ENCODE data around the gene RTEL1. TPM values are rescaled to one million over a fixed set of nuclear protein-coding genes. Genes with fewer than 3 reads are reported as not detected.

Gene RTEL1
- polyA plus RNA-seq, 1 donor from 2014 or later, result 29.2 TPM

DNA sequence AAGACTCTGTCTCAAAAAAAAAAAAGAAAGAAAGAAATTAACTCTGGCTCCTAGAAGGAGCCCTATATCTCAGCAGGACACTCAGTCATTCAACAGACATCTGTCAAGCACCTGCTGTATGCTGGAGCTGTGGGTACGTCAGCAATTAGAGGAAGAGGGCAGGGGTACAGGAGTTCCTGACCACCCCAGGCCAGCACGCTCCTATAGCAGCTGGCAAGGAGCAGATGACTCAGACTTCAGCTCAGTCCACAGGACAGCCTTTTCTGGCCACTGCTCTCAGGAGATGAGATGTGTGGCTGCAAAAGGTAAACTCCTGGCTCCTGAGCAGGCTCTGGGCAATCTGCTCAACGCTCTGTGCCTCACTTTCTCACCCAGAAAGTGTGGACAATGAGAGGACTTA, 1.7 kb upstream of the RTEL1 start:
- Histone ChIP-seq H3K9ac (ENCODE audit: low read length) (no peak overlapping the region), H3K4me2 (ENCODE audit: low read length) (no peak overlapping the region), H3K9me2 (ENCODE audit: insufficient read depth, low read length) (no peaks in the 10 kb centered on the region), H3K27me3 (ENCODE audit: insufficient read depth, low read depth, low read length) (no peaks in the 10 kb centered on the region), H2AFZ (ENCODE audit: low read depth, low read length) (no peak overlapping the region), H3F3A (ENCODE audit: insufficient read depth, low read length, poor library complexity, severe bottlenecking) (no peaks in the 10 kb centered on the region), H3K79me2 (replicated peaks; ENCODE audit: insufficient read depth, low read length) (peaks cover 12% of the 10 kb centered on the region), H4K20me1 (ENCODE audit: insufficient read depth) (peaks cover 8% of the 10 kb centered on the region), H3K4me3 (ENCODE audit: low read length) (no peak overlapping the region), H3K27ac (ENCODE audit: low read length) (no peak overlapping the region), H3K36me3 (ENCODE audit: insufficient read depth, low read length) (no peaks in the 10 kb centered on the region), H3K9me3 (ENCODE audit: low read length) (no peaks in the 10 kb centered on the region)
- TF ChIP-seq MXI1 (conservative IDR thresholded peaks at IDR 0.05; ENCODE audit: poor library complexity, severe bottlenecking), result no peak
- TF ChIP-seq SMC3 (conservative IDR thresholded peaks at IDR 0.05; ENCODE audit: poor library complexity), result no peak
- no peak for TF ChIP-seq TAF1 (IDR thresholded peaks at IDR 0.05; ENCODE audit: low read depth)
- no peak for TF ChIP-seq EZH2 (IDR thresholded peaks at IDR 0.05; ENCODE audit: borderline replicate concordance, insufficient read depth, low read length, poor library complexity, severe bottlenecking)
- TF ChIP-seq, protein P1, sequence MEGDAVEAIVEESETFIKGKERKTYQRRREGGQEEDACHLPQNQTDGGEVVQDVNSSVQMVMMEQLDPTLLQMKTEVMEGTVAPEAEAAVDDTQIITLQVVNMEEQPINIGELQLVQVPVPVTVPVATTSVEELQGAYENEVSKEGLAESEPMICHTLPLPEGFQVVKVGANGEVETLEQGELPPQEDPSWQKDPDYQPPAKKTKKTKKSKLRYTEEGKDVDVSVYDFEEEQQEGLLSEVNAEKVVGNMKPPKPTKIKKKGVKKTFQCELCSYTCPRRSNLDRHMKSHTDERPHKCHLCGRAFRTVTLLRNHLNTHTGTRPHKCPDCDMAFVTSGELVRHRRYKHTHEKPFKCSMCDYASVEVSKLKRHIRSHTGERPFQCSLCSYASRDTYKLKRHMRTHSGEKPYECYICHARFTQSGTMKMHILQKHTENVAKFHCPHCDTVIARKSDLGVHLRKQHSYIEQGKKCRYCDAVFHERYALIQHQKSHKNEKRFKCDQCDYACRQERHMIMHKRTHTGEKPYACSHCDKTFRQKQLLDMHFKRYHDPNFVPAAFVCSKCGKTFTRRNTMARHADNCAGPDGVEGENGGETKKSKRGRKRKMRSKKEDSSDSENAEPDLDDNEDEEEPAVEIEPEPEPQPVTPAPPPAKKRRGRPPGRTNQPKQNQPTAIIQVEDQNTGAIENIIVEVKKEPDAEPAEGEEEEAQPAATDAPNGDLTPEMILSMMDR (IDR thresholded peaks at IDR 0.05; ENCODE audit: poor library complexity, severe bottlenecking), result no peak
- TF ChIP-seq POLR2AphosphoS5 (IDR thresholded peaks at IDR 0.05), result no peak
- TF ChIP-seq RAD21 (conservative IDR thresholded peaks at IDR 0.05), result no peak
- no peak for TF ChIP-seq EP300 (conservative IDR thresholded peaks at IDR 0.05; ENCODE audit: poor library complexity, severe bottlenecking)
- TF ChIP-seq, protein P2, sequence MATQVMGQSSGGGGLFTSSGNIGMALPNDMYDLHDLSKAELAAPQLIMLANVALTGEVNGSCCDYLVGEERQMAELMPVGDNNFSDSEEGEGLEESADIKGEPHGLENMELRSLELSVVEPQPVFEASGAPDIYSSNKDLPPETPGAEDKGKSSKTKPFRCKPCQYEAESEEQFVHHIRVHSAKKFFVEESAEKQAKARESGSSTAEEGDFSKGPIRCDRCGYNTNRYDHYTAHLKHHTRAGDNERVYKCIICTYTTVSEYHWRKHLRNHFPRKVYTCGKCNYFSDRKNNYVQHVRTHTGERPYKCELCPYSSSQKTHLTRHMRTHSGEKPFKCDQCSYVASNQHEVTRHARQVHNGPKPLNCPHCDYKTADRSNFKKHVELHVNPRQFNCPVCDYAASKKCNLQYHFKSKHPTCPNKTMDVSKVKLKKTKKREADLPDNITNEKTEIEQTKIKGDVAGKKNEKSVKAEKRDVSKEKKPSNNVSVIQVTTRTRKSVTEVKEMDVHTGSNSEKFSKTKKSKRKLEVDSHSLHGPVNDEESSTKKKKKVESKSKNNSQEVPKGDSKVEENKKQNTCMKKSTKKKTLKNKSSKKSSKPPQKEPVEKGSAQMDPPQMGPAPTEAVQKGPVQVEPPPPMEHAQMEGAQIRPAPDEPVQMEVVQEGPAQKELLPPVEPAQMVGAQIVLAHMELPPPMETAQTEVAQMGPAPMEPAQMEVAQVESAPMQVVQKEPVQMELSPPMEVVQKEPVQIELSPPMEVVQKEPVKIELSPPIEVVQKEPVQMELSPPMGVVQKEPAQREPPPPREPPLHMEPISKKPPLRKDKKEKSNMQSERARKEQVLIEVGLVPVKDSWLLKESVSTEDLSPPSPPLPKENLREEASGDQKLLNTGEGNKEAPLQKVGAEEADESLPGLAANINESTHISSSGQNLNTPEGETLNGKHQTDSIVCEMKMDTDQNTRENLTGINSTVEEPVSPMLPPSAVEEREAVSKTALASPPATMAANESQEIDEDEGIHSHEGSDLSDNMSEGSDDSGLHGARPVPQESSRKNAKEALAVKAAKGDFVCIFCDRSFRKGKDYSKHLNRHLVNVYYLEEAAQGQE (IDR thresholded peaks at IDR 0.05; ENCODE audit: borderline replicate concordance), result no peak

- H3K27ac ChIP-seq (ENCODE audit: low read length), result peak overlapping the region; percentile 55
- H2AFZ ChIP-seq (ENCODE audit: low read depth, low read length), result peak overlapping the region; percentile 32
- no peaks in the 10 kb centered on the region for H3F3A ChIP-seq (ENCODE audit: insufficient read depth, low read length, poor library complexity, severe bottlenecking)
- no peaks in the 10 kb centered on the region for H3K36me3 ChIP-seq (ENCODE audit: insufficient read depth, low read length)
- peak overlapping the region; percentile 86 for H3K4me3 ChIP-seq (ENCODE audit: low read length)
- no peak overlapping the region for H3K4me2 ChIP-seq (ENCODE audit: low read length)
- peaks cover 3% of the 10 kb centered on the region for H3K79me2 ChIP-seq (replicated peaks; ENCODE audit: insufficient read depth, low read length)
- H3K9me3 ChIP-seq (ENCODE audit: low read length), result no peaks in the 10 kb centered on the region
- TF ChIP-seq POLR2AphosphoS5 (IDR thresholded peaks at IDR 0.05) (no peak), MXI1 (conservative IDR thresholded peaks at IDR 0.05; ENCODE audit: poor library complexity, severe bottlenecking) (no peak), EP300 (conservative IDR thresholded peaks at IDR 0.05; ENCODE audit: poor library complexity, severe bottlenecking) (no peak), RAD21 (conservative IDR thresholded peaks at IDR 0.05) (no peak), TAF1 (IDR thresholded peaks at IDR 0.05; ENCODE audit: low read depth) (no peak), EZH2 (IDR thresholded peaks at IDR 0.05; ENCODE audit: borderline replicate concordance, insufficient read depth, low read length, poor library complexity, severe bottlenecking) (no peak), SMC3 (conservative IDR thresholded peaks at IDR 0.05; ENCODE audit: poor library complexity) (no peak)
- TF ChIP-seq, protein P2 (IDR thresholded peaks at IDR 0.05; ENCODE audit: borderline replicate concordance), result no peak
- TF ChIP-seq, protein P1 (IDR thresholded peaks at IDR 0.05; ENCODE audit: poor library complexity, severe bottlenecking), result no peak
- H3K9me2 ChIP-seq (ENCODE audit: insufficient read depth, low read length), result no peaks in the 10 kb centered on the region
- H3K27me3 ChIP-seq (ENCODE audit: insufficient read depth, low read depth, low read length), result no peaks in the 10 kb centered on the region
- H4K20me1 ChIP-seq (ENCODE audit: insufficient read depth), result no peaks in the 10 kb centered on the region
- H3K9ac ChIP-seq (ENCODE audit: low read length), result peak overlapping the region; percentile 64
These were observed 714 bp upstream of the RTEL1 start for GRCh38 chr20:63657260-63657936.
